ENCODE data around the gene TFF2. TPM values are rescaled to one million over a fixed set of nuclear protein-coding genes. Genes with fewer than 3 reads are reported as not detected.

The TFF2 gene
- total and polyA plus RNA-seq, 3 experiments from 2014 or later, result not detected

DNA sequence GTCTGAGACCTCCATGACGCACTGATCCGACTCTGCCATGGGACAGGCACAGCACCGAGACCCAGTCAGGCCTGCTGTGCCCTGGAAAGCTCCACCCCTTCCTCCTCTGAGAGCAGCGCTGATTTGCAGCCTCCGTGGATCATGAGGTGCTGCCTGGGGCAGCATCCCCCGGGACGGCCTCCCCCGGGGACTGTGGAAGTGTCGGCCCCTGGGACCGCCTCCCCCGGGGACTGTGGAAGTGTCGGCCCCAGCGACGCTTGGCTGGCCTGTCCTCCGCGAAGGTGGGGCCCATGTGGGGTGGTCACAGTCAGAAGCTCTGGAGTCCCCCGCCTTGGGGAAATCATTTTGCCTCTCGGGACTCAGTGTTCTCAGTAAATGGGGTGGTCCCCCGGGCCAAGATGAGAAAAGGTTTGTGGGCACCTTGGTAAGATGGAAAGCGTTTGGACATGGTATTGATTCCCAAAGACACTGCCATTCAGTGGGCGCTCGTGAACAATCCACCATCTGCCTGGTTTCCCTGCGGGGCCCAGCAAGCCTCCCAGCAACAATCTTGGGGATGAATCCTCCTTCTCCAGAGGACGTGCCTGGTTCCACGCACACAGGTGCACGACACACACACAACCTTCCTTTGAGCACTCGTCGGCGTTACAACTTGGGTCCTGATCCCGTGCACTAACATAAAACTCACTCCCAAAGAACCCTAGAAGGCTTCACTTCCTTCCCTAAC is 3.0 kb downstream of the TFF2 start:
- no peaks in the 10 kb centered on the region for H3K36me3 ChIP-seq (ENCODE audit: insufficient read depth, low read length)
- Mint-ChIP-seq H3K36me3 (no peaks in the 10 kb centered on the region), H3K4me1 (no peaks in the 10 kb centered on the region), H3K9me3 (no peaks in the 10 kb centered on the region), H3K4me3 (no peak overlapping the region), H3K27me3 (no peaks in the 10 kb centered on the region), H3K27ac (no peak overlapping the region)
- POLR2A ChIA-PET, result no interaction called here
- no peaks in the 10 kb centered on the region for H3K27me3 ChIP-seq (ENCODE audit: insufficient read depth, low read length, poor library complexity, severe bottlenecking)
- DNase-seq, result no peak
- no peaks in the 10 kb centered on the region for H3K4me1 ChIP-seq (ENCODE audit: insufficient read depth, low read length)
- H3K9me3 ChIP-seq (ENCODE audit: low read length), result no peaks in the 10 kb centered on the region
- CTCF ChIA-PET, result no interaction called here
- no peak overlapping the region for H3K4me3 ChIP-seq (ENCODE audit: low read length)
- no peak overlapping the region for H3K27ac ChIP-seq (ENCODE audit: low read depth, low read length)

GRCh38 chr21:42346866-42347600 is 3.8 kb downstream of the TFF2 start:
- Histone ChIP-seq H3K4me3 (ENCODE audit: low read length) (no peak overlapping the region), H3K27ac (ENCODE audit: low read depth, low read length) (no peak overlapping the region), H3K27me3 (ENCODE audit: insufficient read depth, low read length, poor library complexity, severe bottlenecking) (no peaks in the 10 kb centered on the region), H3K9me3 (ENCODE audit: low read length) (no peaks in the 10 kb centered on the region), H3K36me3 (ENCODE audit: insufficient read depth, low read length) (no peaks in the 10 kb centered on the region), H3K4me1 (ENCODE audit: insufficient read depth, low read length) (no peaks in the 10 kb centered on the region)
- no peak overlapping the region for H3K27ac Mint-ChIP-seq
- ChIA-PET CTCF (no interaction called here), POLR2A (no interaction called here)
- H3K4me1 Mint-ChIP-seq, result no peaks in the 10 kb centered on the region
- DNase-seq, result no peak
- no peaks in the 10 kb centered on the region for H3K9me3 Mint-ChIP-seq
- H3K4me3 Mint-ChIP-seq, result no peak overlapping the region
- H3K27me3 Mint-ChIP-seq, result no peaks in the 10 kb centered on the region
- no peaks in the 10 kb centered on the region for H3K36me3 Mint-ChIP-seq

DNA sequence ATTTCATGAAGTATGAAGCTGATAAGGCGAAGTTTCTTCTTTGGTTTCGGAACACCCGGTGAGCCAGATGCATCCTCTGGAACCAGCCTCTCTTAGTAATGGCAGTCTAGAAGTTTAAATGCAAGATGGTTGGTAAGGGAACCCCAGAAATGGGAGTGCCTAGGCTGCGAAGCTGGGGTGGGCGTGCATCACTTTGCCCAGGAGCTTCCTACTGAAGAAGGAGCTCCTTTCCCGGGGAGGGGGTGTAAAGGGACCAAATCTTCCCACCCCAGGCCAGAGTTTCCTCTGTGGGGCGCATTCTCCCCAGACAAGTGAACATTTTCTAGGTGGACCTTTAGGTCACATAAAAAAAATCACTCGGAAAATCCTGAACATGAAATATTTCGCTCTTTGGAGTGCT is 4.4 kb downstream of the TFF2 start:
- Mint-ChIP-seq H3K36me3 (no peaks in the 10 kb centered on the region), H3K4me1 (no peaks in the 10 kb centered on the region), H3K9me3 (no peaks in the 10 kb centered on the region), H3K4me3 (no peak overlapping the region), H3K27me3 (no peaks in the 10 kb centered on the region), H3K27ac (no peak overlapping the region)
- Histone ChIP-seq H3K27ac (ENCODE audit: low read depth, low read length) (no peak overlapping the region), H3K4me1 (ENCODE audit: insufficient read depth, low read length) (no peaks in the 10 kb centered on the region), H3K27me3 (ENCODE audit: insufficient read depth, low read length, poor library complexity, severe bottlenecking) (no peaks in the 10 kb centered on the region), H3K36me3 (ENCODE audit: insufficient read depth, low read length) (no peaks in the 10 kb centered on the region), H3K9me3 (ENCODE audit: low read length) (no peaks in the 10 kb centered on the region), H3K4me3 (ENCODE audit: low read length) (no peak overlapping the region)
- no peak for DNase-seq
- ChIA-PET POLR2A (no interaction called here), CTCF (no interaction called here)

GRCh38 chr21:42344631-42345030 is 6.2 kb downstream of the TFF2 start:
- ChIA-PET CTCF (no interaction called here), POLR2A (no interaction called here)
- Histone ChIP-seq H3K4me3 (ENCODE audit: low read length) (no peak overlapping the region), H3K36me3 (ENCODE audit: insufficient read depth, low read length) (no peaks in the 10 kb centered on the region), H3K9me3 (ENCODE audit: low read length) (no peaks in the 10 kb centered on the region), H3K27me3 (ENCODE audit: insufficient read depth, low read length, poor library complexity, severe bottlenecking) (no peaks in the 10 kb centered on the region), H3K27ac (ENCODE audit: low read depth, low read length) (no peak overlapping the region), H3K4me1 (ENCODE audit: insufficient read depth, low read length) (no peaks in the 10 kb centered on the region)
- no peak overlapping the region for H3K27ac Mint-ChIP-seq
- no peaks in the 10 kb centered on the region for H3K27me3 Mint-ChIP-seq
- no peak overlapping the region for H3K4me3 Mint-ChIP-seq
- no peak for DNase-seq
- no peaks in the 10 kb centered on the region for H3K36me3 Mint-ChIP-seq
- no peaks in the 10 kb centered on the region for H3K4me1 Mint-ChIP-seq
- H3K9me3 Mint-ChIP-seq, result no peaks in the 10 kb centered on the region

GRCh38 chr21:42343963-42344510 is 6.8 kb downstream of the TFF2 start:
- no peaks in the 10 kb centered on the region for H3K9me3 Mint-ChIP-seq
- no peak overlapping the region for H3K4me3 ChIP-seq (ENCODE audit: low read length)
- no peak overlapping the region for H3K27ac ChIP-seq (ENCODE audit: low read depth, low read length)
- H3K4me3 Mint-ChIP-seq, result no peak overlapping the region
- no peaks in the 10 kb centered on the region for H3K27me3 Mint-ChIP-seq
- no peak overlapping the region for H3K27ac Mint-ChIP-seq
- H3K36me3 ChIP-seq (ENCODE audit: insufficient read depth, low read length), result no peaks in the 10 kb centered on the region
- ChIA-PET CTCF (no interaction called here), POLR2A (no interaction called here)
- no peaks in the 10 kb centered on the region for H3K4me1 ChIP-seq (ENCODE audit: insufficient read depth, low read length)
- no peaks in the 10 kb centered on the region for H3K4me1 Mint-ChIP-seq
- no peaks in the 10 kb centered on the region for H3K27me3 ChIP-seq (ENCODE audit: insufficient read depth, low read length, poor library complexity, severe bottlenecking)
- no peak for DNase-seq
- H3K36me3 Mint-ChIP-seq, result no peaks in the 10 kb centered on the region
- H3K9me3 ChIP-seq (ENCODE audit: low read length), result no peaks in the 10 kb centered on the region

DNA sequence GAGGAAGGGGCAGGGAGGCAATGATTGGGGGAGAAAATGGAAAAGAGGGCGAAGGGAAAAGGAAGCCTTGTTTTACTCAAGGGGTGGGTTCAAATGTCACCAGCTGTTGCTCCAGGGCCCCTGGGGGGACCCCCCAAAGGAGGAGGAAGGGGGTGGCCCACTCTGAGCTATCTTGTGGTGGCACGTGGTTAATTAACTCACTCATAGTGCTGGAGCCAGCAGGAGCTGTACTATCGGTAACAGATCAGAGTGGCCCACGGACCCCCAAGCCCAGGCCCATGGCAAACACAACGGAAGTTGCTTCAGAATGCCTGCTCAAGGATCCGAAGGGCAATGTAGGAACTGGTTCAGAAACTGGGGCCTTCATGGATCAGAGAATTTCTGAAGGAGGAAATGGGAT is 7.2 kb downstream of the TFF2 start:
- POLR2A ChIA-PET, result no interaction called here
- no peaks in the 10 kb centered on the region for H3K36me3 ChIP-seq (ENCODE audit: insufficient read depth, low read length)
- H3K27me3 ChIP-seq (ENCODE audit: insufficient read depth, low read length, poor library complexity, severe bottlenecking), result no peaks in the 10 kb centered on the region
- H3K27ac ChIP-seq (ENCODE audit: low read depth, low read length), result no peak overlapping the region
- H3K4me3 ChIP-seq (ENCODE audit: low read length), result no peak overlapping the region
- no peak for DNase-seq
- H3K4me3 Mint-ChIP-seq, result no peak overlapping the region
- H3K27ac Mint-ChIP-seq, result no peak overlapping the region
- no peaks in the 10 kb centered on the region for H3K9me3 ChIP-seq (ENCODE audit: low read length)
- peaks cover under 1% of the 10 kb centered on the region for H3K4me1 ChIP-seq (ENCODE audit: insufficient read depth, low read length)
- H3K9me3 Mint-ChIP-seq, result no peaks in the 10 kb centered on the region
- no peaks in the 10 kb centered on the region for H3K4me1 Mint-ChIP-seq
- H3K27me3 Mint-ChIP-seq, result no peaks in the 10 kb centered on the region
- H3K36me3 Mint-ChIP-seq, result no peaks in the 10 kb centered on the region
- CTCF ChIA-PET, result no interaction called here

DNA sequence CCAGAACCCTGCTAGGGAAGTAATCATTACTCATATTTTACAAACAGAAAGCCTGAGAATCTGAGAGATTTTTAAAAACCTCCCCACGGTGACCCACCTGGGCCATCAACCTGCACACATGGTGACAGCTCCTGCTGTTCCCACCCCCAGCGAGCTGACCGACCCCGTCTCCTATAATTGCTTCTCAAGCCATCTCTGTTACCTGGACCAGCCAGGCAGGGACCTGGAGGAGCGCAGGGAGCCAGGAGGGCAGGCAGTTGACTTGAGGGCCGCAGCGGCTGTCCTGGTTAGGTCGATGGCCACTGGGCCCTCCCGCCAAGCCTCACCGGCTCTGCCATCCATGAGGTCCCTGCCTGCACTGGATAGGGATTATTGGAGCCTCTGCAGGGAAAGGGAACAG is 7.7 kb downstream of the TFF2 start:
- ChIA-PET POLR2A (no interaction called here), CTCF (no interaction called here)
- Histone ChIP-seq H3K4me3 (ENCODE audit: low read length) (no peak overlapping the region), H3K27me3 (ENCODE audit: insufficient read depth, low read length, poor library complexity, severe bottlenecking) (no peaks in the 10 kb centered on the region), H3K36me3 (ENCODE audit: insufficient read depth, low read length) (no peaks in the 10 kb centered on the region), H3K4me1 (ENCODE audit: insufficient read depth, low read length) (peaks cover 5% of the 10 kb centered on the region), H3K27ac (ENCODE audit: low read depth, low read length) (no peak overlapping the region), H3K9me3 (ENCODE audit: low read length) (no peaks in the 10 kb centered on the region)
- Mint-ChIP-seq H3K36me3 (no peaks in the 10 kb centered on the region), H3K9me3 (no peaks in the 10 kb centered on the region), H3K4me3 (no peak overlapping the region), H3K4me1 (peaks cover under 1 to 2% (median 1%) of the 10 kb centered on the region in 3 donors), H3K27ac (no peak overlapping the region), H3K27me3 (no peaks in the 10 kb centered on the region)
- no peak for DNase-seq

DNA sequence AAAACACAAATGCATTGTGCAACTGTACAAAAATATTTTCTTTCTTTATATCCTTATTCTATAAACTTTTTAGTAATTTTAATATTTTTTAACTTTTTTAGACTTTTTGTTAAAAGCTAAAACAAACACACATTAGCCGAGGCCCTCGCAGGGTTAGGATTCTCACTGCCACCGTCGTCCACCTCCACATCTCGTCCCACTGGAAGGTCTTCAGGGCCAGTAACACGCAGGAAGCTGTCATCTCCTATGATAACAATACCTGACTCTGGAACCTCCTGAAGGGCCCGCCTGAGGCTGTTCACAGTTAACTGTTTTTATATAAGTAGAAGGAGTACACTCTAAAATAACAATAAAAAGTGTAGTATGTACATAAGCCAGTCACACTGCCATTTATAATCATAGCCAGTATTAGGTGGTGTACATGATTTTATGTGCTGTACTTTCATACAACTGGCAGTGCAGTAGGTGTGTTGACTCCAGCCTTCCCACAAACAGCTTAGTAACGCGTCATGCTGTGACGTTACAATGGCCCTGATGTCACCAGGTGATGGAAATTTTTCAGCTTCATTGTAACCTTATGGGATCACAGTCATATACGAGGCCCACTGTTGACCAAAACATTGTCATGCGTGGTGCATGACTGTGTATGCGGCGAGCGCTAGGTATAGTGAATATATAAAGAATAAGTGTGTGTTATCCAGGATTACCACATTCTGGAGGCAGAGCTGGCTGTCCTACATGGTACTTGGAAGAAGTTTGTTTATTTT is 8.8 kb downstream of the TFF2 start:
- POLR2A ChIA-PET, result no interaction called here
- Mint-ChIP-seq H3K36me3 (no peaks in the 10 kb centered on the region), H3K27me3 (peaks cover 2 to 4% of the 10 kb centered on the region in 2 donors), H3K27ac (no peak overlapping the region), H3K4me3 (no peak overlapping the region), H3K9me3 (no peaks in the 10 kb centered on the region), H3K4me1 (peaks cover 6 to 11% (median 7%) of the 10 kb centered on the region in 3 donors)
- Histone ChIP-seq H3K36me3 (ENCODE audit: insufficient read depth, low read length) (no peaks in the 10 kb centered on the region), H3K27me3 (ENCODE audit: insufficient read depth, low read length, poor library complexity, severe bottlenecking) (no peaks in the 10 kb centered on the region), H3K9me3 (ENCODE audit: low read length) (no peaks in the 10 kb centered on the region), H3K27ac (ENCODE audit: low read depth, low read length) (no peak overlapping the region), H3K4me1 (ENCODE audit: insufficient read depth, low read length) (peaks cover 10% of the 10 kb centered on the region), H3K4me3 (ENCODE audit: low read length) (no peak overlapping the region)
- CTCF ChIA-PET, result interaction anchor here (2.2 kb wide), 1 partner anchor 31 kb away, joined by 5 read pairs; no protein-coding TSS in a partner anchor
- no peak for DNase-seq
